Measurements from ENCODE around the gene KCNRG. TPM values are rescaled to one million over a fixed set of nuclear protein-coding genes. Genes with fewer than 3 reads are reported as not detected.
"Not testable (repeated sequence)": the region's sequence is repeated elsewhere in the genome, so short reads cannot be mapped to it uniquely, and the experiment has no call there.

Gene KCNRG
- total RNA-seq, 4 donors from 2014 or later: 1.1 to 3.6 (median 2.9) TPM; not detected in 1

- 81 to 88% methylated on average over 1 of the region's 1 CpG for WGBS, 2 donors
- TF ChIP-seq CTCF (IDR thresholded peaks at IDR 0.05) (no peak), POLR2A (IDR thresholded peaks at IDR 0.05) (no peak)
- no peak overlapping the region for H3K27ac ChIP-seq
- intact Hi-C loops (cut with DNase I): no loop called here
- H3K36me3 ChIP-seq: peaks cover 0 to 30% (median 0%) of the 10 kb centered on the region in 3 donors
- H3K9me3 ChIP-seq: no peaks in the 10 kb centered on the region
- H3K27me3 ChIP-seq: no peaks in the 10 kb centered on the region
- H3K4me3 ChIP-seq: no peak overlapping the region
- DNase-seq: no peak
- no peaks in the 10 kb centered on the region for H3K4me1 ChIP-seq
Measured at GRCh38 chr13:50055454-50055853, 40.2 kb downstream of the KCNRG start.

GRCh38 chr13:50060718-50061117 lies 45.5 kb downstream of the KCNRG start:
- no peak overlapping the region for H3K27ac ChIP-seq
- H3K9me3 ChIP-seq: no peaks in the 10 kb centered on the region
- H3K27me3 ChIP-seq: no peaks in the 10 kb centered on the region
- H3K36me3 ChIP-seq: peaks cover 0 to 26% (median 0%) of the 10 kb centered on the region in 3 donors
- 91 to 96% methylated on average over 1 of the region's 1 CpG for WGBS, 2 donors
- H3K4me3 ChIP-seq: no peak overlapping the region
- no peak for DNase-seq
- H3K4me1 ChIP-seq: no peaks in the 10 kb centered on the region
- TF ChIP-seq CTCF (IDR thresholded peaks at IDR 0.05) (no peak), POLR2A (IDR thresholded peaks at IDR 0.05) (no peak)
- intact Hi-C loops (cut with DNase I): no loop called here

- H3K27ac ChIP-seq; intact Hi-C loops (cut with DNase I); H3K4me1 ChIP-seq; DNase-seq; H3K4me3 ChIP-seq; H3K9me3 ChIP-seq; H3K27me3 ChIP-seq: not testable (repeated sequence)
- 95 to 97% methylated on average over 7 of the region's 7 CpGs for WGBS, 2 donors
- peaks cover 0 to 42% (median 0%) of the 10 kb centered on the region in 3 donors for H3K36me3 ChIP-seq
Measured at GRCh38 chr13:50062336-50062735, 47.1 kb downstream of the KCNRG start.

GRCh38 chr13:50065712-50066111 lies 50.5 kb downstream of the KCNRG start:
- Histone ChIP-seq H3K27ac (no peak overlapping the region), H3K4me3 (no peak overlapping the region), H3K27me3 (no peaks in the 10 kb centered on the region), H3K4me1 (peaks cover 0 to 28% (median 3%) of the 10 kb centered on the region in 3 donors), H3K36me3 (peaks cover 0 to 37% (median 0%) of the 10 kb centered on the region in 3 donors), H3K9me3 (no peaks in the 10 kb centered on the region)
- intact Hi-C loops (cut with DNase I): no loop called here
- TF ChIP-seq POLR2A (IDR thresholded peaks at IDR 0.05) (no peak), CTCF (IDR thresholded peaks at IDR 0.05) (no peak)
- no peak for DNase-seq
- WGBS, 2 donors: 79 to 88% methylated on average over 1 of the region's 1 CpG

- TF ChIP-seq POLR2A (IDR thresholded peaks at IDR 0.05) (no peak), CTCF (IDR thresholded peaks at IDR 0.05) (no peak)
- intact Hi-C loops (cut with DNase I): no loop called here
- Histone ChIP-seq H3K27ac (no peak overlapping the region), H3K27me3 (no peaks in the 10 kb centered on the region), H3K36me3 (peaks cover 0 to 34% (median 0%) of the 10 kb centered on the region in 3 donors), H3K4me1 (peaks cover 0 to 56% (median 3%) of the 10 kb centered on the region in 3 donors), H3K9me3 (no peaks in the 10 kb centered on the region), H3K4me3 (no peak overlapping the region)
- no peak for DNase-seq
Measured at GRCh38 chr13:50068508-50068907, 53.3 kb downstream of the KCNRG start.

GRCh38 chr13:50069261-50069660 lies 54.0 kb downstream of the KCNRG start:
- Histone ChIP-seq H3K4me1 (peaks cover 0 to 63% (median 3%) of the 10 kb centered on the region in 3 donors), H3K27ac (peak overlapping the region in 1 of 4 donors; percentile 71), H3K36me3 (peaks cover 0 to 34% (median 0%) of the 10 kb centered on the region in 3 donors), H3K9me3 (no peaks in the 10 kb centered on the region), H3K4me3 (no peak overlapping the region), H3K27me3 (no peaks in the 10 kb centered on the region)
- DNase-seq: no peak
- 82 to 89% methylated on average over 1 of the region's 1 CpG for WGBS, 2 donors
- TF ChIP-seq CTCF (IDR thresholded peaks at IDR 0.05) (no peak), POLR2A (IDR thresholded peaks at IDR 0.05) (no peak)
- intact Hi-C loops (cut with DNase I): no loop called here
